Activated CD8-positive, alpha-beta memory T cell treated with anti-CD3 and anti-CD28 coated beads, Interleukin-2, amount 50 U/mL, for 4 hours (primary cell): ENCODE results near the gene ING5.

Experiments used
- DNase-seq: peaks from one replicate; pipeline ENCODE4 v3.0.0-alpha.2; 2020

The ING5 gene

DNA sequence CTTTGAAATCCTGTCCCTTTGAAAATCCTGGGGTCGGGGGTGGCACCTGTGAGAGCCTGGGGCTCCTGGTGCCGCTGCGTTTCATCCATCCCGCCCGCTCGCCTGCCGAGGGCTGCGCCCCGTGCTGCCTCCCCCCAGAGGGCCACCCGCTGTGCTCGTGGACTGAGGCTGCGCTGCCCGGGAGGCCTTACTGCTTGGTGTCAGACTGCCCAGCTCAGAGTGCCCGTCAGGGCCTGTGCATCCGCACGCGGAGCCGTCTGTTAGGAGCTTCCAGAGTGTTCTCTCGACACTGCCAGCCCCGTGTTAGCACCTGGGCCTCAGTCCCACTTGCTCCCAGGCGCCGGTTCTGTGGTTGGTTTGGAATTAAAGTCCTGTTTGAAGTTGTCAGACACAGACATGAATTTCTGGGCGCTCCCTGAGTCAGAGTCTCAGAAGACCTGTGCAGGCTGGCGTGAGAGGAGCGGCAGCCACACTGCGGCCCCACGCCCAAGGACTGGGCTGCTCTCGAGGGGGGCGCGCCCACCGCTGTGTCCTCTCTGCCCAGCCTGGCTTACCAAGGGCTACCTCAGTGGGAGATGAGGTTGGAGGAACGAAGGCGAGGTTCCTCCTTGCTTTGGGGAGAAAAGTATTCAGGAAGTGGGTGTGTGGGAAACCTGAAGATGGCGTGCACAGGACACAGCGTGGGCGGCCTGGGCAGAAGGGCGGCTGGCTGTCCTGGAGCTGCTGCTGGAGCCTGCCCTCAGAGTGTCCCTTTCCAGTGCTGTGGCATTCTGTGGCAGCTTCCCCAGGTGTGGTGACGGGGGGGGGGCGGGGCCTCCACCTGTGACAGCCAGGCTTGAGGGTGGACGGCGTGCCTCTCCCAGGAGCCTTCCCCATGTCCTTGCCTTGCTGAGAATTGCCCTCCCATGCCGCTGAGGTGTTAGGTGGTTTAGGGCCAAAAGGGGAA lies 29.3 kb upstream of the ING5 start:
- DNase-seq: no peak

- DNase-seq: no peak
Measured at GRCh38 chr2:241673189-241673663, 28.6 kb upstream of the ING5 start.

GRCh38 chr2:241673797-241674725 lies 27.8 kb upstream of the ING5 start:
- no peak for DNase-seq

GRCh38 chr2:241675885-241676284 lies 26.0 kb upstream of the ING5 start:
- DNase-seq: no peak

- no peak for DNase-seq
Measured at GRCh38 chr2:241676665-241677064, 25.2 kb upstream of the ING5 start.

DNA sequence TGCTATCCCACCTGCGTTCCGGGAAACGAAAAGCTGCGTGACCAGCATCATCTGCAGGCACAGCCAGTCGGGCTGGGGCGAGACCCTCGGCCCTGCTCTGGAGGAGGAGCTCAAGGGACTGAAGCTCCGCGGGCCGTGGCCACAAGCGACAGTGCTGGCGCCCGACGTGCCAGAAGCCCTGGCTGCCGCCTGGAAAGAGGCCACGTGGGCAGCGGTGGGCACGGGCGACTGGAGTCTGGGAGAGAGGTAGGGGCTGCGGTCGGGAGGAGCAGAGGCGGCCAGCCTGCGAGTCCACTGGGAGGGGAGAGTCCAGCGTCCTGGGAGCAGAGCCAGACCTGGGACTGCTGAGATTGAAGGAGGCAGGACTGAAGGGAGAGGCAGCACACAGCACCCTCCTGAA lies 24.4 kb upstream of the ING5 start:
- DNase-seq: no peak

- no peak for DNase-seq
Measured at GRCh38 chr2:241678307-241678706, 23.5 kb upstream of the ING5 start.

DNA sequence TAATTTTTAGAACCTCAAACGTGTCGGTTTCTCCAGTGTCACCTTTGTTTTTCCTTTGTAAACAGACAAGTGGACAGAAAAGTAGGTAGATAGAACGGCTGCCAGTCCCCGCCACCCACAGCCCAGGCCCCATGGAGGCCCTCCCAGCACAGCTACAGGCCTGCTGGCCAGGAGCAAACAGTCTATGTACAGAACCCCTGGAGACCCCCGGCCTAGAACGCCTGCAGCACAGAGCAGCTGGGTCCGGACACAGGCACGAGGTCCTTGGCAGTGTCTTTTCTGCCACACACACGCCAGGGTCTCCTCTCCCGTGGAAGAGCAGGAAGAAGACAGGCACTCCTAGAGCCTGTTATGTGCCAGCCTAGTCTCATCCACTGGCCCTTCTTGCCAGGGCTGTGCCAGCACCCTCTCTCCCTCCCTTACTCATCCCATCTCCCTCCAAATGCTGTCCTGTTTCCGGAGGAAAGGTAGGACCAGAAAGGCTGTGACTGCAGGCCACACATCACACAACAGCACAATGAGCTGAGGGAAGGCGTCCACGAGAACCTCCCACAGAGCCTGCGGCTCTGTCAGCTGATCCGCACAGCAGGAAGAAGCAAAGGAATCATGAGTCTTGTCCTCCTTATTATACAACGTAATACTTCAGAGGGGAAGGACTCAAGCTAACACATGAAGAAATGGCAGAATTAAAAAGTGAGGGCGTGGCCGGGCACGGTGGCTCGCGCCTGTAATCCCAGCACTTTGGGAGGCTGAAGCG lies 22.9 kb upstream of the ING5 start:
- no peak for DNase-seq

DNA sequence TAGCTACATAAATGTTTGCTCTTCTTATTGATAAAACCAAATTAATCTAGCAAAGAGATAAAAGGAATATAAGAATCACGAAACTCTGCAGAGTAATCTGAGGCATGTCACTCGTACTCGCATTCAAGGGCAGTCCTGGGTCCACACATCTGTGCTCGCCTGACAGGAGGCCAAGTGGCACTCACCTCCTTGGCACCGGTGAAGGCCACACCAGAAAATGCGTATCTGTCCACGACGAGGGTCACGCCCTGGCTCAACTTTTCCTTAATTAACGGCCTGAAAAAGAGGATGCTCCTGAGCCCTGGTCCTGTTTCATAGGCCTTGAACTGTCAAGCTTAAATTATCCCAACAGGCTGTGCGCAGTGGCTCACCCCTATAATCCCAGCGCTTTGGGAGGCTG lies 21.8 kb upstream of the ING5 start:
- no peak for DNase-seq

DNA sequence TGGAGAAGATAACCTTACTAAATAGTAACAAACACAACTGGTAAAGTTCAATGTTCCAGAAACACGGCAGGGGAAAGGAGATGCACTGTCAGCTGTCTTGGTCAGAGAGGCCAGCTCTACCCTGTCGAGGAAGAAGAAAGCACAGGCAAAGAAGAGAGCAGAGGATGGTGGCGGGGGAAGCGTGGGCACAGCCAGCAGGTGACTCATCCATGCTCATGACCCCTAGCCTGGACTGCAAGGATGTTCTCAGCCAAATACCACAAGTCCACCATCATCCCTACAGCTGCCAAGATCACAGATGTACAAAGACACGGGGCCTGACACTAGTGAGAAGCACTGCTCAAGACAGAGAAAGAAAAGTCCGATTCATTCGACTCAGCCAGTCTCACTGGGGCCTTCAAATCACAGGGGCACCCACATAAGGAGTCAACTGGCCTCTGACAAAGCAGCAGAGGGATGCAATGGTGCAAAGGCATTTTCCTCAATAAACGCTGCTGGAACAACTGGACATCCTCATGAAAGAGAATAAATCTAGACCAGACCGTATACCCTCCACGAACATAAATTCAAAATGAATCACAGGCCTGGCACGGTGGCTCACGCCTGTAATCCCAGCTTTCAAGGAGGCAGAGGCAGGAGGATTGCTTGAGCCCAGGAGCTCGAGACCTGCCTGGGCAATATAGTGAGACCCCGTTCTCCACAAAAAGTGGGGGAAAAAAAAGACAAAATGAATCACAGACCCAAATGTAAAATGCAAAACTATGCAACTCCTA lies 20.8 kb upstream of the ING5 start:
- no peak for DNase-seq

- no peak for DNase-seq
Measured at GRCh38 chr2:241686324-241686649, 15.6 kb upstream of the ING5 start.

- peak; percentile 94 for DNase-seq
Measured at GRCh38 chr2:241686650-241687425, 15.0 kb upstream of the ING5 start, which contains the start of gene DTYMK. TSS of gene DTYMK (minus strand) at chr2:241686815. CDS start at chr2:241686783, 32 bp downstream.

DNA sequence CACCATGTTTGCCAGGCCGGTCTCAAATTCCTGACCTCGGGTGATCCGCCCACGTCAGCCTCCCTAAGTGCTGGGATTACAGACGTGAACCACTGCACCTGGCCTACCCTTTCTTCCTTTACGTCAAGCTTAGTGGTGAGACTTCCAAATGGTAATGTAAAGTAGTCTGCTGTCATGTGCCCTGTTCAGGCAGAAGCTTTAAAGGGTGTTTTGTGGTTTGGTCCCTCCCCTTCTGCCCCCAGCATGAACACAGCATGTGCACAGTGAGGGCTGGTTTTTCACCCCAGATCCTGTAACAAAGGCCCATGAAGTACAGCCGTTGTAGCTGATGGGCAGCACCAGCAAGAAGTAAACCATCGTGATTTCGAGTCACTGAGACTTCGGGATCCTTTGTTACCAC lies 12.5 kb upstream of the ING5 start:
- peak; percentile 55 for DNase-seq

DNA sequence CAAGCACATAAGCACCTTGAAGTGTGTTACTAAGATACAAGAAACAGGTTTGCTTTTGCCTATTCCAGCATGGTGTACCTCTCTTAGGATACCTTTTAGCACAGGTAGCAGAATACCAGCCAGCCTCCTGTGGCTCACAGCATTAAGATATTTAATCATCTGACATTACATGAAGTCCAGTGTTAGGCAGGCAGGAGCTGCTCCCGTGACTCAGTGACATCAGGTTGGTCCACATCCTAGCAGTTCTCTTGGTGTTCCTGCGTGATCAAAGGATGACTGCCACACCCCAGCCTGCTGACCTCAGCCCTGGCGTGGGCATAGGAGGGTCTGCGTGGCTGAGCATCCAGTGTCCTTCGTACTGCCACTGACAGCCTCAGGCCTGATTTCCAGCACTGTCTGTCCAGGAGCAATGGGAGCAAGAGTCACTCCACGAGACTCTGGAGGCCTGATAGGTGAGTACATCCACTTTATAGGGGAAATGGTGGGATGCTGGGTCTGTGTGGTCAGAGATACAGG lies 11.6 kb upstream of the ING5 start:
- DNase-seq: no peak

GRCh38 chr2:241692448-241692847 lies 9.4 kb upstream of the ING5 start:
- DNase-seq: no peak

DNA sequence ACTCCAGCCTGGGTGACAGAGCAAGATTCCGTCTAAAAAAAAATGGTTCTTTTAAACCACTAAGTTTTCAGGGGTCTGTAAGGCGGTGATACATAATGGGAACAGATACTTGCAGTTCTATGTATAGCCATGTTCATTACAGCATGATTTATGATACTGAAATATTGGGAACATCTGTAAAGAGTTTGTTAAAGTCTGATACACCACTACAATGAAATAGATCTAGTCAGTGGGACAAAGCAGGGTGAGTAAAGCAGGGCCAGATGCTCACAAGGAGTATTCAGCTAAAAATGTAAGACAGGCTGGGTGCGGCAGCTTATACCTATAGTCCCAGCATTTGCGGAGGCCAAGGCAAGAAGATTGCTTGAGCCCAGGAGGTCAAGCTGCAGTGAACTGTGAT lies 6.2 kb upstream of the ING5 start:
- no peak for DNase-seq

DNA sequence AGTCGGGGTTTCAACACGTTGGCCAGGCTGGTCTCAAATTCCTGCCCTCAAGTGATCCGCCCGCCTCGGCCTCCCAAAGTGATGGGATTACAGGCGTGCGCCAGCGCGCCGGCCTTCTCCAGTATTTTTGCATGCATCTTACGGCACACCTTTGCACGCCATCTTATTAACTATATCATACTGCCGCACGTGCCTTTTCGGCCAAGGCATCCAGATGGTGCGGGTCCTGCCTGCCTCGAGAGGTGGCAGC lies 765 bp upstream of the ING5 start:
- no peak for DNase-seq

DNA sequence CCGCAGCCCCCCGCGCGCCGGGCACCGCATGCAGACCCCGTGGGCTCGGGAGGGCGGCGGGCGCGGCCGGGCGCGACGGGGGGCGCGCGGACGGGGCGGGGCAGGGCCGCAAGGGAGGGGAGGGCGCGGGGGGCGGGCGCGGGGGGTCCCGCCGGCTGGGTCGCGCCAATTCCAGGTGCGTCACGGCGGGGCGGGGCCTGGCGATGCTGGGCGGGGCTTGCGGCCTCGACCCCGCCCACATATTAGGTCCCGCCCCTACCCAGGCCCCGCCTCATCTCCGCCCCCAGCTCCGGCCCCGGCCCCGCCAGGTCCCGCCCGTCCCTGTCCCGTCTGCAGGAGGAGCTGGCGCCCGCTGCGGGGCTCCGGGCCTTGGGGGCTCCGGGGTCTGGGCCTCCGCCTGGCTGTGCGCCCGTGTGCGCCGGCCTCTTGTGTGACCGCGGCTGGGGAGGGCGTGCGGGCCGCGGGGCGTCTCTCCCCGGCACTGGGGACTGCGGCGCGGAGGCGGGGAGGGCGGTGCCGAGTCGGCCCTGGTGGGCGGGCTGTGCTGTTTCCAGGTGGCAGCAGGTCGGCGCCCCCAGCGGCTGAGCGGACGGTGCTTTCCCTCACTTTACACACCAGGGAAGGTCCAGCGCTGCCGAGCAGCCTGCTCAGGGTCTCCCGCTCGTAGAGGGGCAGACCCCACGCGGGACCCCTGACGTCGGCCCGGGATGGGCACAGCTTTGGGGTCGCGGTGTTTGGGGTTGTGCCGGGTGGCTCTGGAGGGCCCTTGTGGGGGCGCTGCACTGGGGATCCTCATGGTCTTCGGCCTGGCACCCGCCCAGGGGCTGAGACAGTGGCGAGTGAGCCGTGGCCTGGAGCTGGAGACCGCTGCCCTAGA lies 554 bp downstream of the ING5 start:
- DNase-seq: peak; percentile 94

- no peak for DNase-seq
Measured at GRCh38 chr2:241703032-241703604, 1.3 kb downstream of the ING5 start.

- no peak for DNase-seq
Measured at GRCh38 chr2:241706537-241706936, 4.7 kb downstream of the ING5 start.
